Measurements from ENCODE around the gene RPL18A. TPM values are rescaled to one million over a fixed set of nuclear protein-coding genes. Genes with fewer than 3 reads are reported as not detected.

The RPL18A gene
- total RNA-seq, 4 donors from 2014 or later, result 649 to 2,637 (median 1,942) TPM

DNA sequence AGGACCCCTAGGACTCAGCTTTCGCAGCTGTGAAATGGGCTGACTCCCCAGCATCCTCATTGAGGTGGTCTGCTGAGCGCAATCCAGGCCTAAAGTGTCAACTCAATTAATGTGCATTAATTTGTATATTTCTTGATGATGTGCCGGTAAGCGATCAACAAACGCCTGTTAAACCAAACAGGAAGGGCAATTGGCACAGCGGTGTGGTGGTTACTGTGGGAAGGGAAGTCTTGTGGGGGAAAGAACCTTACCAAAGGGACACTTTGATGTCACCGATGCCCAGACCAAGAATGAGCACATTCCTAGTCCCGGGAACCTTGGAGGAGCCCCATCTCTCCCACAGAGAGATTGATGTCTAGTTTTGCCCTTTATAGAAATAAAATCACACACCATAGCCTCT lies 13.6 kb upstream of the RPL18A start:
- no peaks in the 10 kb centered on the region for H3K27me3 ChIP-seq
- H3K27ac ChIP-seq, result no peak overlapping the region
- H3K9me3 ChIP-seq, result no peaks in the 10 kb centered on the region
- no peaks in the 10 kb centered on the region for H3K36me3 ChIP-seq
- intact Hi-C loops (cut with DNase I; ENCODE audit: low total_unique reads), result no loop called here
- no peak overlapping the region for H3K4me3 ChIP-seq
- no peak for DNase-seq
- TF ChIP-seq, protein P1, sequence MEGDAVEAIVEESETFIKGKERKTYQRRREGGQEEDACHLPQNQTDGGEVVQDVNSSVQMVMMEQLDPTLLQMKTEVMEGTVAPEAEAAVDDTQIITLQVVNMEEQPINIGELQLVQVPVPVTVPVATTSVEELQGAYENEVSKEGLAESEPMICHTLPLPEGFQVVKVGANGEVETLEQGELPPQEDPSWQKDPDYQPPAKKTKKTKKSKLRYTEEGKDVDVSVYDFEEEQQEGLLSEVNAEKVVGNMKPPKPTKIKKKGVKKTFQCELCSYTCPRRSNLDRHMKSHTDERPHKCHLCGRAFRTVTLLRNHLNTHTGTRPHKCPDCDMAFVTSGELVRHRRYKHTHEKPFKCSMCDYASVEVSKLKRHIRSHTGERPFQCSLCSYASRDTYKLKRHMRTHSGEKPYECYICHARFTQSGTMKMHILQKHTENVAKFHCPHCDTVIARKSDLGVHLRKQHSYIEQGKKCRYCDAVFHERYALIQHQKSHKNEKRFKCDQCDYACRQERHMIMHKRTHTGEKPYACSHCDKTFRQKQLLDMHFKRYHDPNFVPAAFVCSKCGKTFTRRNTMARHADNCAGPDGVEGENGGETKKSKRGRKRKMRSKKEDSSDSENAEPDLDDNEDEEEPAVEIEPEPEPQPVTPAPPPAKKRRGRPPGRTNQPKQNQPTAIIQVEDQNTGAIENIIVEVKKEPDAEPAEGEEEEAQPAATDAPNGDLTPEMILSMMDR (IDR thresholded peaks at IDR 0.05), result no peak
- TF ChIP-seq POLR2A (IDR thresholded peaks at IDR 0.05), result no peak
- no peaks in the 10 kb centered on the region for H3K4me1 ChIP-seq

DNA sequence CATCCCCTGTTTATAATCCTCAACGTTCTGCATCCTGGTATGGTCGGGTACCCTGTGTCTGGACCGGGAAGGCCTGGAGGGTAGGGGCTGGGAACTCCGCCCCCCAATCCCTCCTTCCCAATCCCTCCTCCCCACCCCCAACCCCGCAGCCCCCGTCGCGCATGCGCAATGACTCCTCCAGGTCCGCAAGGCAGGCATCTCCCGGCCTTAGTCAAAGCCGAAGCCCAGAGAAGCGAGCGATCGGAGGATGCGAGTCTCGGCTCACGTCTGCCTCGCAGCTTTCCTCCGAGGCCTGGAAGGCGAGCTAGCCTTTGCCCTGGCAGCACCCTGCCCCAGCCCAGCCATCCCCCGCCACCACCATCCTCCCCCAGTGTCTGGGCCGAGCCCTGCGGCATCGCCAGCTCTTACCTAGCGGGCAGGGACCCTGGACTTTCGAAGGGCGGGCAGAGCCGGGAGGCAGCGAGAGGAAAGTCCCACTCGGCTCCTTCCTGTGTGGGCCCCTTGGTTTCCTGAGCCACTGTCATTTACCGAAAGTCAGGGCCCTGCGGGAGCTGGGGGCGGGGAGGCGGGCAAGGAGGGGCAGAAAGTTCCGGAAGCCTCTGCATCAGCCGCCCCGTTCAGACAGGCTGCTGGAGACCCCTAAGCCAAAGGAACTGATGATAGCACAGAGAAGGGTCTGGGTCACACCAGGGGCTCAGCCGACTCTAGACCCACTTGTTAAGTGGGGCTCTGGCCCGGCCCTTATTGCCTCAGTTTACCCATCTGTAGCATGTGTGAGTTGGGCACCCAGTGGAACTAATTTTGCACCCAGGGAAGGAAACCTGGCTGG lies 12.0 kb upstream of the RPL18A start, which contains the start of gene JAK3:
TSS of gene JAK3 (minus strand) at position 445 of the 829 bp plus-strand sequence. CDS start 3,565 bp downstream, outside the sequence.
- intact Hi-C loops (cut with DNase I; ENCODE audit: low total_unique reads), result no loop called here
- H3K9me3 ChIP-seq, result no peaks in the 10 kb centered on the region
- peak within 1 kb of the TSS; percentile 57 to 59 for H3K27ac ChIP-seq
- no peaks in the 10 kb centered on the region for H3K27me3 ChIP-seq
- TF ChIP-seq, protein P1 (IDR thresholded peaks at IDR 0.05), result no peak
- no peak for TF ChIP-seq POLR2A (IDR thresholded peaks at IDR 0.05)
- peak within 1 kb of the TSS; percentile 7 to 19 for H3K4me3 ChIP-seq
- H3K4me1 ChIP-seq, result no peaks in the 10 kb centered on the region
- no peaks in the 10 kb centered on the region for H3K36me3 ChIP-seq
- DNase-seq, result no peak

DNA sequence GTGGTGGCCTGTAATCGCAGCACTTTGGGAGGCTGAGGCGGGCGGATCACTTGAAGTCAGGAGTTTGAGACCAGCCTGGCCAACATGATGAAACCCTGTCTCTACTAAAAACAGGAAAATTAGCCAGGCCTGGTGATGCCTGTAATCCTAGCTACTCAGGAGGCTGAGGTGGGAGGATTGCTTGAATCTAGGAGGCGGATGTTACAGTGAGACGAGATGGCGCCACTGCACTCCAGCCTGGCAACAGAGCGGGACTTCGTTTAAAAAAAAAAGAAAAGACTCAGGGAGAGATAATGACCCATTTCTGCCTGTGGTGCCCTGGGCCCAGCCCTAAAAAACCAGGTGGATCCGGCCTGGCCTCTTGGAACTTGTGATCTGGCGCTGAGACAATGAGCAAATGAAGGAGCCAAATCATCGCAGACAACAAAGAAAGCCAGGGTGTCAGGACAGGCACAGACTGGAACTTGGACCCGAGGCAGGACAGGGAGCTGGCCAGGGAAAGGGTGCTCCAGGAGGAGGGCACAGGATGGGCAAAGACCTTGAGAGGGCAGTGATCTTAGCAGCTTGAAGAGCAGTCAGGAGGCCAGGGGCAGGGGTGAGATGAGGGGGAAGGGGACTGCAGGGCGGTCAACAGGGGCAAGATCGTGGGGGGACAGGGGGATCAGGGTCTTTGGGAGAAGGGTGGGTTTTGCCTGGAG lies 11.0 kb upstream of the RPL18A start:
- Histone ChIP-seq H3K36me3 (no peaks in the 10 kb centered on the region), H3K9me3 (no peaks in the 10 kb centered on the region), H3K4me1 (no peaks in the 10 kb centered on the region), H3K27ac (peak overlapping the region in 1 of 2 donors; percentile 57), H3K4me3 (no peak overlapping the region), H3K27me3 (no peaks in the 10 kb centered on the region)
- no peak for DNase-seq
- TF ChIP-seq, protein P1 (IDR thresholded peaks at IDR 0.05), result no peak
- TF ChIP-seq POLR2A (IDR thresholded peaks at IDR 0.05), result no peak
- intact Hi-C loops (cut with DNase I; ENCODE audit: low total_unique reads), result no loop called here

DNA sequence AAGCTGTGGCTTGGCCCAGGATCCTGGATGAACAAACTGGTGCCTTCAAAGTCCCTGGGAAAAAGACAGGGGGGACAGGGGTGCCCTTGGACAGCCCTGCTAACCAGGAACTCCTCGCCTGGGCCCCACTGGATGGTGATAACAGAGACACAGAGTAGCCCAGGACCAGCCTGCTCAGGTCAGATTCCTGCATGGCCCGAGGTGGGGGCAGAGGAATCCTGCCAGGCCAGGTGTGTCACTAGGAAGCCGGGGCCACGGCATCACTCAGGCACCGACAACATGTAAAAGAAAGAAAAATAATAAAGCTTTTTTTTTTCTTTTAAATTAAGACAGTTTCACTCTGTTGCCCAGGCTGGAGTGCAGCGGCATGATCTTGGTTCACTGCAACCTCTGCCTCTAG lies 5.6 kb upstream of the RPL18A start:
- H3K36me3 ChIP-seq, result no peaks in the 10 kb centered on the region
- H3K4me3 ChIP-seq, result no peak overlapping the region
- no peaks in the 10 kb centered on the region for H3K4me1 ChIP-seq
- no peak for DNase-seq
- no peaks in the 10 kb centered on the region for H3K27me3 ChIP-seq
- no peak overlapping the region for H3K27ac ChIP-seq
- TF ChIP-seq POLR2A (IDR thresholded peaks at IDR 0.05), result no peak
- TF ChIP-seq, protein P1 (IDR thresholded peaks at IDR 0.05), result no peak
- H3K9me3 ChIP-seq, result no peaks in the 10 kb centered on the region
- intact Hi-C loops (cut with DNase I; ENCODE audit: low total_unique reads), result no loop called here
